Loucy (cell line): ENCODE measurements around the gene FGF5.

Experiments
- CTCF ChIP-seq: fragments of 200-600 bp; sonication (generic); conservative IDR thresholded peaks from 2 replicates; pipeline ENCODE4 v1.5.1; 2014; ENCODE audit warnings: mild to moderate bottlenecking, antibody characterized with exemption, low read length
- EZH2phosphoT487 ChIP-seq: fragments of 200-600 bp; IDR thresholded peaks from 2 replicates; pipeline ENCODE4 v1.6.1; 2018; ENCODE audit warnings: antibody characterized with exemption, mild to moderate bottlenecking, moderate library complexity, borderline replicate concordance

DNA sequence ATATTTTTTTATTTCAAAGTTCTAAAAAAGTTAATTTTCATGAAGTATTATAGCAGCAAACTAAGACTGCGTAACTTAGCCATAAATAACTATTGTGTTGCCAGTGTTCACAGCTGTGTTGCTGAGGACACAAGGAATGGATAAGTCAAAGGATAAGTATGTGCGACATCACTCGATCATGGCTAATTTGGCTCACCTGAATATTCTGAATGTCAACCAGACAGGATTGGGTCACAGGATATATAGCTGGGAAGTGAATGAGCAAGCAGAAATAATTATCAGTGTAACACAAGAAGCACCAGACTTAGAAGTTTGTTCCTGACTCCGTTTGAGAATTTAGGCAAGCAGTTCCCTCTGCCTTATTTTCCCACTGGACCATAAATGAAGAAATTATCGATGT, 35.3 kb upstream of the FGF5 start:
- no peak for TF ChIP-seq CTCF
- no peak for TF ChIP-seq EZH2phosphoT487
